C4-2B (cell line): ENCODE data around the gene BIN1.

ENCODE experiments used
- H3K27ac ChIP-seq: fragments of 450-650 bp; 2 replicates; pipeline ENCODE4 v1.5.1; 2017
- CTCF ChIP-seq: fragments of 450-650 bp; conservative IDR thresholded peaks from 2 replicates; pipeline ENCODE4 v1.5.1; 2017; ENCODE audit warnings: mild to moderate bottlenecking
- ZFX ChIP-seq: fragments of 450-650 bp; IDR thresholded peaks from 2 replicates; pipeline ENCODE4 v1.6.1; 2017

BIN1 gene

GRCh38 chr2:127066942-127067341, 40.0 kb downstream of the BIN1 start:
- no peak overlapping the region for H3K27ac ChIP-seq
- no peak for TF ChIP-seq CTCF
- no peak for TF ChIP-seq ZFX

- H3K27ac ChIP-seq, result no peak overlapping the region
Measured at GRCh38 chr2:127065940-127066318, 41.0 kb downstream of the BIN1 start.

GRCh38 chr2:127065299-127065939, 41.5 kb downstream of the BIN1 start:
- no peak for TF ChIP-seq ZFX
- no peak for TF ChIP-seq CTCF
- H3K27ac ChIP-seq, result no peak overlapping the region

More at GRCh38 chr2:127065940-127066318, 41.0 kb downstream of the BIN1 start:
- no peak for TF ChIP-seq ZFX

GRCh38 chr2:127064642-127065250, 42.2 kb downstream of the BIN1 start:
- TF ChIP-seq CTCF (no peak), ZFX (no peak)
- H3K27ac ChIP-seq, result no peak overlapping the region

GRCh38 chr2:127063701-127064590, 43.0 kb downstream of the BIN1 start:
- no peak for TF ChIP-seq CTCF
- TF ChIP-seq ZFX, result no peak
- H3K27ac ChIP-seq, result no peak overlapping the region

- TF ChIP-seq ZFX (no peak), CTCF (no peak)
- H3K27ac ChIP-seq, result no peak overlapping the region
Measured at GRCh38 chr2:127061375-127062273, 45.3 kb downstream of the BIN1 start.

- no peak overlapping the region for H3K27ac ChIP-seq
- no peak for TF ChIP-seq ZFX
- no peak for TF ChIP-seq CTCF
Measured at GRCh38 chr2:127060264-127060945, 46.5 kb downstream of the BIN1 start.
